SK-N-DZ (cell line): ENCODE data around the gene BTF3L4.

Experiments used
- DNase-seq: peaks from one replicate; pipeline ENCODE4 v3.0.0-alpha.2; 2015; ENCODE audit warnings: low spot score

The BTF3L4 gene

GRCh38 chr1:52123622-52124021 lies 67.5 kb downstream of the BTF3L4 start:
- DNase-seq: no peak

- no peak for DNase-seq
Observed at GRCh38 chr1:52125736-52126359, 69.8 kb downstream of the BTF3L4 start.

GRCh38 chr1:52127181-52128180 lies 71.4 kb downstream of the BTF3L4 start:
- peak; percentile 56 for DNase-seq

GRCh38 chr1:52139817-52140540 lies 83.9 kb downstream of the BTF3L4 start:
- no peak for DNase-seq
